ENCODE results near the gene EEIG1. TPM values are rescaled to one million over a fixed set of nuclear protein-coding genes. Genes with fewer than 3 reads are reported as not detected.

The EEIG1 gene
- total RNA-seq, 1 donor = 20.6 TPM

- Histone ChIP-seq H3K4me1 (ENCODE audit: insufficient read depth, low read length) (no peaks in the 10 kb centered on the region), H3K36me3 (ENCODE audit: insufficient read depth, low read length) (peaks cover 3% of the 10 kb centered on the region), H3K4me2 (ENCODE audit: insufficient read depth, low read length) (no peak overlapping the region), H2AFZ (ENCODE audit: low read length) (no peak overlapping the region), H3K4me3 (ENCODE audit: insufficient read depth, low read length) (no peak overlapping the region), H3K79me2 (ENCODE audit: insufficient read depth, low read length) (peaks cover 70% of the 10 kb centered on the region), H4K20me1 (ENCODE audit: insufficient read depth, low read length) (peaks cover 30% of the 10 kb centered on the region), H3K9me3 (ENCODE audit: low read depth, low read length) (no peaks in the 10 kb centered on the region), H3K27ac (ENCODE audit: low read depth, low read length) (no peak overlapping the region), H3K27me3 (ENCODE audit: insufficient read depth, low read length) (no peaks in the 10 kb centered on the region)
- DNase-seq (ENCODE audit: insufficient read length, low spot score, missing footprints) = no peak
- no peak for TF ChIP-seq CTCF (IDR thresholded peaks at IDR 0.05; ENCODE audit: extremely low read depth, low read depth, low read length)
These were observed 30.8 kb downstream of the EEIG1 start for GRCh38 chr9:127949827-127950512.

- H4K20me1 ChIP-seq (ENCODE audit: insufficient read depth, low read length) = peaks cover 23% of the 10 kb centered on the region
- H2AFZ ChIP-seq (ENCODE audit: low read length) = no peak overlapping the region
- peaks cover 56% of the 10 kb centered on the region for H3K79me2 ChIP-seq (ENCODE audit: insufficient read depth, low read length)
- H3K4me2 ChIP-seq (ENCODE audit: insufficient read depth, low read length) = no peak overlapping the region
- no peak for TF ChIP-seq CTCF (IDR thresholded peaks at IDR 0.05; ENCODE audit: extremely low read depth, low read depth, low read length)
- H3K9me3 ChIP-seq (ENCODE audit: low read depth, low read length) = no peaks in the 10 kb centered on the region
- H3K27me3 ChIP-seq (ENCODE audit: insufficient read depth, low read length) = no peaks in the 10 kb centered on the region
- no peak overlapping the region for H3K27ac ChIP-seq (ENCODE audit: low read depth, low read length)
- H3K4me1 ChIP-seq (ENCODE audit: insufficient read depth, low read length) = no peaks in the 10 kb centered on the region
- no peak overlapping the region for H3K4me3 ChIP-seq (ENCODE audit: insufficient read depth, low read length)
- H3K36me3 ChIP-seq (ENCODE audit: insufficient read depth, low read length) = peaks cover 11% of the 10 kb centered on the region
- no peak for DNase-seq (ENCODE audit: insufficient read length, low spot score, missing footprints)
These were observed 32.7 kb downstream of the EEIG1 start for GRCh38 chr9:127947841-127948710.

- Histone ChIP-seq H3K79me2 (ENCODE audit: insufficient read depth, low read length) (peaks cover 43% of the 10 kb centered on the region), H2AFZ (ENCODE audit: low read length) (no peak overlapping the region), H4K20me1 (ENCODE audit: insufficient read depth, low read length) (peaks cover 20% of the 10 kb centered on the region), H3K4me2 (ENCODE audit: insufficient read depth, low read length) (no peak overlapping the region), H3K4me1 (ENCODE audit: insufficient read depth, low read length) (peaks cover 3% of the 10 kb centered on the region), H3K9me3 (ENCODE audit: low read depth, low read length) (no peaks in the 10 kb centered on the region), H3K27ac (ENCODE audit: low read depth, low read length) (no peak overlapping the region), H3K4me3 (ENCODE audit: insufficient read depth, low read length) (no peak overlapping the region), H3K36me3 (ENCODE audit: insufficient read depth, low read length) (peaks cover 24% of the 10 kb centered on the region), H3K27me3 (ENCODE audit: insufficient read depth, low read length) (no peaks in the 10 kb centered on the region)
- TF ChIP-seq CTCF (IDR thresholded peaks at IDR 0.05; ENCODE audit: extremely low read depth, low read depth, low read length) = no peak
- DNase-seq (ENCODE audit: insufficient read length, low spot score, missing footprints) = no peak
These were observed 34.1 kb downstream of the EEIG1 start for GRCh38 chr9:127946728-127947127.

GRCh38 chr9:127945942-127946341, 34.8 kb downstream of the EEIG1 start:
- DNase-seq (ENCODE audit: insufficient read length, low spot score, missing footprints) = no peak
- Histone ChIP-seq H3K4me1 (ENCODE audit: insufficient read depth, low read length) (peaks cover 3% of the 10 kb centered on the region), H3K27ac (ENCODE audit: low read depth, low read length) (no peak overlapping the region), H2AFZ (ENCODE audit: low read length) (no peak overlapping the region), H3K27me3 (ENCODE audit: insufficient read depth, low read length) (no peaks in the 10 kb centered on the region), H3K4me3 (ENCODE audit: insufficient read depth, low read length) (no peak overlapping the region), H3K9me3 (ENCODE audit: low read depth, low read length) (no peaks in the 10 kb centered on the region), H3K4me2 (ENCODE audit: insufficient read depth, low read length) (no peak overlapping the region), H4K20me1 (ENCODE audit: insufficient read depth, low read length) (peaks cover 19% of the 10 kb centered on the region), H3K36me3 (ENCODE audit: insufficient read depth, low read length) (peaks cover 25% of the 10 kb centered on the region), H3K79me2 (ENCODE audit: insufficient read depth, low read length) (peaks cover 39% of the 10 kb centered on the region)
- no peak for TF ChIP-seq CTCF (IDR thresholded peaks at IDR 0.05; ENCODE audit: extremely low read depth, low read depth, low read length)
